HepG2 (cell line): ENCODE measurements around the gene KRTAP5-2. TPM values are rescaled to one million over a fixed set of nuclear protein-coding genes. Genes with fewer than 3 reads are reported as not detected.
A peak's percentile ranks its signal among the peaks of the same experiment; 100 is the strongest.

ENCODE experiments used
- ETV5 ChIP-seq: IDR thresholded peaks from 2 replicates; pipeline ENCODE4 v1.6.1; 2018; ENCODE audit warnings: missing biosample characterization, missing genetic modification reagents, inconsistent platforms, borderline replicate concordance
- IRF1 ChIP-seq: sonication (generic); formaldehyde crosslinking; IDR thresholded peaks from 2 replicates; pipeline ENCODE4 v1.4.0; 2020; ENCODE audit warnings: low read depth, mild to moderate bottlenecking, missing genetic modification reagents
- NBN ChIP-seq: fragments of 450-650 bp; conservative IDR thresholded peaks from 2 replicates; pipeline ENCODE4 v1.6.1; 2017
- POLR2A ChIP-seq, 2 experiments: IDR thresholded peaks; 2 replicates each; pipeline ENCODE4 v1.6.1; 2011; ENCODE audit warnings: low read depth in 2 of 2, low read length in 2 of 2, mild to moderate bottlenecking in 1 of 2, moderate library complexity in 1 of 2; ENCODE audit not compliant: insufficient read depth in 1 of 2
- RBM22 ChIP-seq: fragments of 200-400 bp; formaldehyde crosslinking; optimal IDR thresholded peaks from 2 replicates; pipeline ENCODE3; 2017; ENCODE audit warnings: mild to moderate bottlenecking, low read length, moderate library complexity
- RFXAP ChIP-seq: sonication (generic); formaldehyde crosslinking; IDR thresholded peaks from 2 replicates; pipeline ENCODE4 v1.4.0; 2020; ENCODE audit warnings: missing genetic modification reagents, borderline replicate concordance
- ZBTB25 ChIP-seq: IDR thresholded peaks from 2 replicates; pipeline ENCODE4 v1.6.1; 2018; ENCODE audit warnings: missing genetic modification reagents
- ZNF30 ChIP-seq: sonication (generic); formaldehyde crosslinking; IDR thresholded peaks from 2 replicates; pipeline ENCODE4 v1.5.0; 2020; ENCODE audit warnings: mild to moderate bottlenecking, missing genetic modification reagents
- ZNF326 ChIP-seq: sonication (generic); formaldehyde crosslinking; IDR thresholded peaks from 2 replicates; pipeline ENCODE4 v1.4.0; 2020; ENCODE audit warnings: missing genetic modification reagents, borderline replicate concordance
- ZNF33B ChIP-seq: sonication (generic); formaldehyde crosslinking; IDR thresholded peaks from 2 replicates; pipeline ENCODE4 v1.5.1; 2020; ENCODE audit warnings: mild to moderate bottlenecking, missing genetic modification reagents
- ZNF768 ChIP-seq: sonication (generic); formaldehyde crosslinking; IDR thresholded peaks from 2 replicates; pipeline ENCODE4 v1.4.0; 2020; ENCODE audit warnings: missing genetic modification reagents
- ZNF788 ChIP-seq: sonication (generic); formaldehyde crosslinking; IDR thresholded peaks from 2 replicates; pipeline ENCODE4 v1.5.0; 2020; ENCODE audit warnings: mild to moderate bottlenecking, missing genetic modification reagents, borderline replicate concordance
- polyA plus RNA-seq, 8 experiments: library from polyadenylated mRNA; depleted of rRNA in 3 of 8; stranded (reverse) in 7 of 8; unstranded in 1 of 8; fragments of >200 nt; fragmentation: Illumina TruSeq in 4 of 8; extraction: Trizol in 4 of 8; gene quantifications; 2 replicates each; pipeline versions ENCODE4 v1.2.1 to v1.2.3, GENCODE V29; 2011 to 2016; ENCODE audit warnings: low read depth in 4 of 8, missing spikeins in 1 of 8, mixed read lengths in 1 of 8; ENCODE audit not compliant: insufficient read depth in 1 of 8
- total RNA-seq, 5 experiments: library from RNA; depleted of rRNA; stranded (reverse); fragments of >200 nt; fragmentation: Illumina TruSeq; extraction: Trizol; gene quantifications; 2 replicates each; pipeline ENCODE4 v1.2.3, GENCODE V29; 2016; ENCODE audit warnings: low read depth in 1 of 5
- TF ChIP-seq, protein P1 (sequence below): sonication (generic); formaldehyde crosslinking; IDR thresholded peaks from 2 replicates; pipeline ENCODE4 v1.4.0; 2020; ENCODE audit warnings: mild to moderate bottlenecking, missing genetic modification reagents
- TF ChIP-seq, protein P2 (sequence below): sonication (generic); formaldehyde crosslinking; IDR thresholded peaks from 2 replicates; pipeline ENCODE4 v1.5.1; 2020; ENCODE audit warnings: mild to moderate bottlenecking, missing genetic modification reagents, moderate library complexity
- TF ChIP-seq, protein P3 (sequence below): sonication (generic); formaldehyde crosslinking; IDR thresholded peaks from 2 replicates; pipeline ENCODE4 v1.4.0; 2020; ENCODE audit warnings: missing genetic modification reagents
- TF ChIP-seq, protein P4 (sequence below): sonication (generic); formaldehyde crosslinking; IDR thresholded peaks from 2 replicates; pipeline ENCODE4 v1.8.1; 2023; ENCODE audit warnings: missing genetic modification reagents, mild to moderate bottlenecking, borderline replicate concordance

The KRTAP5-2 gene
- total and polyA plus RNA-seq, 2 of the 13 experiments (the other 11 are each of a cell fraction or from before 2014, with no cell fraction given), result not detected

GRCh38 chr11:1628506-1629325 lies 30.6 kb upstream of the KRTAP5-2 start (continued):
- TF ChIP-seq, protein P1, sequence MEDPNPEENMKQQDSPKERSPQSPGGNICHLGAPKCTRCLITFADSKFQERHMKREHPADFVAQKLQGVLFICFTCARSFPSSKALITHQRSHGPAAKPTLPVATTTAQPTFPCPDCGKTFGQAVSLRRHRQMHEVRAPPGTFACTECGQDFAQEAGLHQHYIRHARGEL, result no peak
- TF ChIP-seq, protein P2, sequence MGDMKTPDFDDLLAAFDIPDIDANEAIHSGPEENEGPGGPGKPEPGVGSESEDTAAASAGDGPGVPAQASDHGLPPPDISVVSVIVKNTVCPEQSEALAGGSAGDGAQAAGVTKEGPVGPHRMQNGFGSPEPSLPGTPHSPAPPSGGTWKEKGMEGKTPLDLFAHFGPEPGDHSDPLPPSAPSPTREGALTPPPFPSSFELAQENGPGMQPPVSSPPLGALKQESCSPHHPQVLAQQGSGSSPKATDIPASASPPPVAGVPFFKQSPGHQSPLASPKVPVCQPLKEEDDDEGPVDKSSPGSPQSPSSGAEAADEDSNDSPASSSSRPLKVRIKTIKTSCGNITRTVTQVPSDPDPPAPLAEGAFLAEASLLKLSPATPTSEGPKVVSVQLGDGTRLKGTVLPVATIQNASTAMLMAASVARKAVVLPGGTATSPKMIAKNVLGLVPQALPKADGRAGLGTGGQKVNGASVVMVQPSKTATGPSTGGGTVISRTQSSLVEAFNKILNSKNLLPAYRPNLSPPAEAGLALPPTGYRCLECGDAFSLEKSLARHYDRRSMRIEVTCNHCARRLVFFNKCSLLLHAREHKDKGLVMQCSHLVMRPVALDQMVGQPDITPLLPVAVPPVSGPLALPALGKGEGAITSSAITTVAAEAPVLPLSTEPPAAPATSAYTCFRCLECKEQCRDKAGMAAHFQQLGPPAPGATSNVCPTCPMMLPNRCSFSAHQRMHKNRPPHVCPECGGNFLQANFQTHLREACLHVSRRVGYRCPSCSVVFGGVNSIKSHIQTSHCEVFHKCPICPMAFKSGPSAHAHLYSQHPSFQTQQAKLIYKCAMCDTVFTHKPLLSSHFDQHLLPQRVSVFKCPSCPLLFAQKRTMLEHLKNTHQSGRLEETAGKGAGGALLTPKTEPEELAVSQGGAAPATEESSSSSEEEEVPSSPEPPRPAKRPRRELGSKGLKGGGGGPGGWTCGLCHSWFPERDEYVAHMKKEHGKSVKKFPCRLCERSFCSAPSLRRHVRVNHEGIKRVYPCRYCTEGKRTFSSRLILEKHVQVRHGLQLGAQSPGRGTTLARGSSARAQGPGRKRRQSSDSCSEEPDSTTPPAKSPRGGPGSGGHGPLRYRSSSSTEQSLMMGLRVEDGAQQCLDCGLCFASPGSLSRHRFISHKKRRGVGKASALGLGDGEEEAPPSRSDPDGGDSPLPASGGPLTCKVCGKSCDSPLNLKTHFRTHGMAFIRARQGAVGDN (CRISPR knock-in tag), result peak; percentile 59
- no peak for TF ChIP-seq ZNF33B (CRISPR knock-in tag)
- no peak for TF ChIP-seq ZNF788
- TF ChIP-seq, protein P3, sequence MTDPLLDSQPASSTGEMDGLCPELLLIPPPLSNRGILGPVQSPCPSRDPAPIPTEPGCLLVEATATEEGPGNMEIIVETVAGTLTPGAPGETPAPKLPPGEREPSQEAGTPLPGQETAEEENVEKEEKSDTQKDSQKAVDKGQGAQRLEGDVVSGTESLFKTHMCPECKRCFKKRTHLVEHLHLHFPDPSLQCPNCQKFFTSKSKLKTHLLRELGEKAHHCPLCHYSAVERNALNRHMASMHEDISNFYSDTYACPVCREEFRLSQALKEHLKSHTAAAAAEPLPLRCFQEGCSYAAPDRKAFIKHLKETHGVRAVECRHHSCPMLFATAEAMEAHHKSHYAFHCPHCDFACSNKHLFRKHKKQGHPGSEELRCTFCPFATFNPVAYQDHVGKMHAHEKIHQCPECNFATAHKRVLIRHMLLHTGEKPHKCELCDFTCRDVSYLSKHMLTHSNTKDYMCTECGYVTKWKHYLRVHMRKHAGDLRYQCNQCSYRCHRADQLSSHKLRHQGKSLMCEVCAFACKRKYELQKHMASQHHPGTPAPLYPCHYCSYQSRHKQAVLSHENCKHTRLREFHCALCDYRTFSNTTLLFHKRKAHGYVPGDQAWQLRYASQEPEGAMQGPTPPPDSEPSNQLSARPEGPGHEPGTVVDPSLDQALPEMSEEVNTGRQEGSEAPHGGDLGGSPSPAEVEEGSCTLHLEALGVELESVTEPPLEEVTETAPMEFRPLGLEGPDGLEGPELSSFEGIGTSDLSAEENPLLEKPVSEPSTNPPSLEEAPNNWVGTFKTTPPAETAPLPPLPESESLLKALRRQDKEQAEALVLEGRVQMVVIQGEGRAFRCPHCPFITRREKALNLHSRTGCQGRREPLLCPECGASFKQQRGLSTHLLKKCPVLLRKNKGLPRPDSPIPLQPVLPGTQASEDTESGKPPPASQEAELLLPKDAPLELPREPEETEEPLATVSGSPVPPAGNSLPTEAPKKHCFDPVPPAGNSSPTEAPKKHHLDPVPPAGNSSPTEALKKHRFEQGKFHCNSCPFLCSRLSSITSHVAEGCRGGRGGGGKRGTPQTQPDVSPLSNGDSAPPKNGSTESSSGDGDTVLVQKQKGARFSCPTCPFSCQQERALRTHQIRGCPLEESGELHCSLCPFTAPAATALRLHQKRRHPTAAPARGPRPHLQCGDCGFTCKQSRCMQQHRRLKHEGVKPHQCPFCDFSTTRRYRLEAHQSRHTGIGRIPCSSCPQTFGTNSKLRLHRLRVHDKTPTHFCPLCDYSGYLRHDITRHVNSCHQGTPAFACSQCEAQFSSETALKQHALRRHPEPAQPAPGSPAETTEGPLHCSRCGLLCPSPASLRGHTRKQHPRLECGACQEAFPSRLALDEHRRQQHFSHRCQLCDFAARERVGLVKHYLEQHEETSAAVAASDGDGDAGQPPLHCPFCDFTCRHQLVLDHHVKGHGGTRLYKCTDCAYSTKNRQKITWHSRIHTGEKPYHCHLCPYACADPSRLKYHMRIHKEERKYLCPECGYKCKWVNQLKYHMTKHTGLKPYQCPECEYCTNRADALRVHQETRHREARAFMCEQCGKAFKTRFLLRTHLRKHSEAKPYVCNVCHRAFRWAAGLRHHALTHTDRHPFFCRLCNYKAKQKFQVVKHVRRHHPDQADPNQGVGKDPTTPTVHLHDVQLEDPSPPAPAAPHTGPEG (CRISPR knock-in tag), result no peak
- no peak for TF ChIP-seq RFXAP
- TF ChIP-seq IRF1 (CRISPR knock-in tag), result no peak
- TF ChIP-seq NBN, result no peak
- TF ChIP-seq ZBTB25 (CRISPR knock-in tag), result 0 out of 2 replicates have a peak, but pooled peaks have one; percentile 56
- no peak for TF ChIP-seq ZNF30
- TF ChIP-seq ETV5 (CRISPR knock-in tag), result 0 out of 2 replicates have a peak, but pooled peaks have one; percentile 16
- TF ChIP-seq, protein P4, sequence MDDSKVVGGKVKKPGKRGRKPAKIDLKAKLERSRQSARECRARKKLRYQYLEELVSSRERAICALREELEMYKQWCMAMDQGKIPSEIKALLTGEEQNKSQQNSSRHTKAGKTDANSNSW (CRISPR knock-in tag), result no peak
- no peak for TF ChIP-seq POLR2A (IDR thresholded peaks at IDR 0.05; ENCODE audit: insufficient read depth in 1 of 2, low read depth in 2 of 2, low read length in 2 of 2)
- no peak for TF ChIP-seq ZNF326
- TF ChIP-seq RBM22, result no peak
- TF ChIP-seq ZNF768 (CRISPR knock-in tag), result peak; percentile 34; the same call in 1 of the 2 replicates
- TF ChIP-seq, all 625 proteins: peak for 24
